Measurements from ENCODE around the gene HIRA.
"Not testable (repeated sequence)": the region's sequence is repeated elsewhere in the genome, so short reads cannot be mapped to it uniquely, and the experiment has no call there.

GRCh38 chr22:19323420-19323819, 108.1 kb downstream of the HIRA start:
- not testable (repeated sequence) for TF ChIP-seq CTCF (conservative IDR thresholded peaks at IDR 0.05; ENCODE audit: low read length); EZH2phosphoT487 (IDR thresholded peaks at IDR 0.05; ENCODE audit: borderline replicate concordance, low read depth, low read length)

Measured in OCI-LY7 (cell line).